ENCODE data around the gene CLSTN1.
"Not testable (repeated sequence)": the region's sequence is repeated elsewhere in the genome, so short reads cannot be mapped to it uniquely, and the experiment has no call there.

CLSTN1 gene

DNA sequence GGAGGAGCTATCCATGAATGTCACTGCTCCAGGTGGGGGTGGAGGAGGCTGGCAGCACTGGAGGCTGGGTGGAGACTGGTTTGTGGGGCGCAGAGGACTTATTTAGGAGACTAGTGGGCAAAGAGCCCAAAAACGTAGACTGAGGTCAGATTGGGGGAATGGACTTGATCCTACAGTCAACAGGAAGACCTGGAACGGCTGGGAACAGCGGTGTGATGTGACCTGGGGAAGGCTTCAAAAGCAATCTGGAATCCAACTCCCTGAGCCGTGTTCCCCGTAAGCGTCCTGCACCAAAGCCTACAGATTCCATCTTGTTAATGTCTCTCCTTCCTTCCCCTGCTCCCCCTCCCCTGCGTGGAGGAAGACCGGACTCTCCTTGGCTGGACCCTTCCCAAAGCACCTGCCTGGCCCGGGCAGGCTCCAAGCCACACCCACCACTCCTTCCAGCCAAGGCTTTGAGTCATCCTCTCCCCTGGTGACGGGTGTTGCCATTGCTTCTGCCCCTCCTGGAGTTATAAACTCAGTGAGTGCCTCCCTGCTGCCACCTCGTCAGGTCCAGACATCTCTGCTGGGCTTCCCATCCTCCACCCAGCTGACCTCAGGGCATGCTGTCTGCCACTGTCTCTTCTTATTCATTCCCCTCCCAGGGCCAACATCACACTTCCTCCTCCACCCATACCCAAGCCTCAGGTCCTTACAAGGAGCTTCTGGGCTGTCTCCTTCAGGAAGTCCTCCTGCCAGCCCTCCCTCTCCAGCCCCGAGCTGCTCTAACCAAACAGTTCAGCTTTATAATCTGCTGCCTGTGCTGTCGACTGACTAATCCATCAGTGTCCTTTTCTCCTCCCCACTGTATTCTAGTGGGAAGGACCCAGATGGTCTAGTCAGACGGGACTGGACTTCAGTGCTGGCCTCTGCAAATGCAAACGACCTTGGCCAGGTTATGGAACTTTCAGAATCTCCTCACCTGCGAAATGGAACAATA, 1.6 kb upstream of the CLSTN1 start:
- peak; percentile 45 for DNase-seq

GRCh38 chr1:9824702-9825089, 931 bp upstream of the CLSTN1 start:
- DNase-seq: no peak

DNA sequence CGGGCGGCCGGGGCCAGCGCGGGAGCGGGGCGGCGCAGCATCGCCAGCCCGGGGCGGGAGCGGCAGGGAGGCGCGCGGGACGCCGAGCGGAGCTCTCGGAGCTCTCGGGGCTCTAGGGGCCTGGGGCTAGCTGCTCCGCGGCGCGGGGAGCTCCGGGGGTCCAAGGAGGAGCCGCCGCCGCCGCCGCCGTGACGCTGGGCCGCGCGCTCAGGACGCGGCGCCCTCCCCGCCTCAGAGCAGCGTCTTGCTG, 147 bp downstream of the CLSTN1 start:
- DNase-seq: no peak

DNA sequence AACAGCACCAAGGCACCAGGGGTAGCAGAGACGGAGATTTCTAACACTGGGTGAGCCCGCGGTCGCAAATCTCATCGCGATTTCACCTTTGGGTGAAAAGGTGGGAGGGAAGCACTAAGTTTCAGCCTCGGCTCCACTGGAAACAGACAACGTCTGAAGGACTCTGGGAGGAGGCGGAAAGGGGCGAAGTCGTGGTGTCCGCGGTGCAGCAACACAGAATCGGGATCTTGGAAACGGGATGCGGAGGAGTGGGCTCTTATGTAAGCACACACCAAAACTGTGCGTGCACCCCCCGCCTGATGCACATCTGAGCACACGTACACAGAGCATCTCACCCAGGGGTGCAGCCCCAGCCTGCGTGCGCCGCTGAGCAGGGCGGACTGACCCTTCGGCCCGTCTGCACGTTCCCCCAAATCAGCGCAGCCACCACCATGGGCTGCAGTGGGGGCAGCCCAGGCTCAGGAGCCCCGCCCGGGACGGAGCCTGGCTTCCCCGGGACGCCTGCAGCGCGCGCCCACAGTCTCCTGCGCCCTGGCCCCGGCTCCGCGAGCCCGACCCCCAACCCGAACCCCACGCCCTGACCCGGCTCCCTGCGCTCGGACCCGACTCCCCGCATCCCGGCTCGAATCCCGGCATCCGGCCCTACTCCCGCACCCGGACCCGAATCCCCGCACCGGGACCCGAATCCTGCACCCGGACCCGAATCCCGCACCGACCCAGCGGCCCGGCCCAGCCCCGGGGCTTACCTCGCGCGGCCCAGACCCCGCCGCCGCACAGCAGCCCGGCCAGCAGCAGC, 670 bp downstream of the CLSTN1 start:
- DNase-seq: no peak

DNA sequence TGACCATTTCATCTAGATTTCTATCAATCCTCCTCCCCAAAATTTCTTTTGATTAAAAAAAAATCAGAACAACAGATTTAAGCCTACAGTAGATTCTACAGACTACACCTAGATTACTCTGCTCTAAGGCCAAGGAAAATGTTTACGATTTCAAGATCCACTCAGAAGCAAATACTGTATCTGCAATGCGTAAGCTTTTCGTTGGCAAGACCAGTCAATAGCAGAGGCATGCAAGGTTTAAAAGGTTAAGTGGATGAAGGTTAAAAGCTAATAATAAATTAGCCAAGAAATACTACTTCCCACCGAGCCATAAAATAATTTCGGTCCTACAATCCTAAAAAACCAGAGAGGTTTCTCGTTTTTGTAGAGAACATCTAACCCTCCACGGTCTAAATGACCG, 1.3 kb downstream of the CLSTN1 start:
- no peak for DNase-seq

- DNase-seq: no peak
Observed at GRCh38 chr1:9821710-9822109, 2.1 kb downstream of the CLSTN1 start.

GRCh38 chr1:9820521-9820920, 3.2 kb downstream of the CLSTN1 start:
- DNase-seq: no peak

DNA sequence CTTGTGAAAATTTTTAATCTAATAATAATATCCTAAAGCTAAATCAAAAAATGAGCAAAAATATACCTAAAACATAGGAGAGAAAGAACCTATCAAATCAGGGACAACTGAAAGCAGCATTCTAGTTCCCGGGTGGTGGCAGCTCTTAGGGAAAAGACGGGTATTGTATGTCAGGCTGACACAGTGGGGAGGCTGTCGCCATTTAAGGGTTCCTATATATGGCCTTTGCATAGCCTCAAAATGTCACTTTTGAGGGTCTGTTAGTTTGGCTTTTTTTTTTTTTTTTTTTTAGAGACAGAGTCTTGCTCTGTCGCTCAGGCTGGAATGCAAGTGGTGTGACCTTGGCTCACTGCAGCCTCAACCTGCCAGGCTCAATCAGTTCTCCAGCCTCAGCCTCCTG, 6.0 kb downstream of the CLSTN1 start:
- DNase-seq: no peak

- DNase-seq: no peak
Observed at GRCh38 chr1:9816199-9816598, 7.6 kb downstream of the CLSTN1 start.

DNA sequence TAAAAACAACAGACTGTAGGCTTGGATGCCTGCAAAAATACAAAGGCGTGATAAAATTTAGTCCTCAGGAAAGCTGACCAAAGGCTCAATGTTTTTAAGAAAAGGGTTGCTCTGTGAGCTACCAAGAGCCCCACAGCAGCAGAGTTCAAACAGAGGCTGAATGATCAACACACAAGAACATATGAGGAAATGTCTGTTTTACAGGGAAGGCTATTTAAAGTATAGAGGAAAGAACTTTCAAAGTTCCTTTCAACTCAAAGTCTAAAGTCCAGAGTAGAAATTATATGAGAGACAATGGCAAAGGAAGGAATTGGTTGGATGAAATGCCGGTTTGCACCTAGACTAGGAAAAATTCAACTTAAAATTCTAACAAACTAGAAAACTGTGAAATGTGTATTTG, 8.6 kb downstream of the CLSTN1 start:
- DNase-seq: no peak

- DNase-seq: no peak
Observed at GRCh38 chr1:9814619-9815018, 9.1 kb downstream of the CLSTN1 start.

GRCh38 chr1:9811239-9811966, 12.4 kb downstream of the CLSTN1 start:
- DNase-seq: no peak

- no peak for DNase-seq
Observed at GRCh38 chr1:9809100-9809510, 14.7 kb downstream of the CLSTN1 start.

DNA sequence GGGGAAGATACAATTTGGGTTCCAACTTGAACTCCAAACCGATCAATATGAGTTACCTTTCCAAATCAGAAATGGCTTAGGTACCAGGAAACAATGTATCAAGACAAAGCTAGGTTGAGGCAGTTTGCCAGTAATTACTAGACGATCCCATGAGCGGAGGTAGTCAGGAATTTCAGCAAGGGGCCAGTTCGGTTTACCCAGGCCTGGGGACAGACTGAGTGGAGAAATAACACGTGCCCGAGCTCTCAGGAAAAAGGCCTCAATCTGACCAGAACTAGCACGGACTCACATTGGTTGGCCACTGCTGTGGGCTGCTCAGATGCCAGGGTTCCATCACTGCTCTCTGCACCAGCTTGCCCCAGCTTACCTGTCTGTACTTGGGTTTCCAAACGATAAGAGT, 15.3 kb downstream of the CLSTN1 start:
- no peak for DNase-seq

DNA sequence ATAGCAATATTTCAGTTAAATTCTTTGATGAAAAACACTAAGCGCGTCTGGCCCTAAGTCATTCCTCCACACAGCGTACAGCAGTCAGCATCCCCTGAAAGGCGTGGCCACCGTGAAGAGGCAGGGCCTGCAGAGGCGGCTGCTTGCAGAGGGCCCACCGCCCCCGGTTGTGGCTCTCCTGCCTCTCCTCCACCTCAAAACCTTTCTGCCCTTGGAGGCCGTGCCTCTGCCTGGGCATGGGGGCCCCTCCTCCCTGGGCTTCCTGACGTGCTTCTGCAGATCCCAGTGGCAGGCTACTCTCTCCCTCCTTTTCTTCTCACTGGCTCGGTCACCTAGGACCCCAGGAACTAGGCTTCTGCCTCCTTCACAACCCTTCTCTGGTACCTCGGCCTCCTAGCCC, 16.2 kb downstream of the CLSTN1 start:
- DNase-seq: no peak

- not testable (repeated sequence) for DNase-seq
Observed at GRCh38 chr1:9805972-9806371, 17.8 kb downstream of the CLSTN1 start.

GRCh38 chr1:9805006-9805508, 18.7 kb downstream of the CLSTN1 start:
- no peak for DNase-seq

DNA sequence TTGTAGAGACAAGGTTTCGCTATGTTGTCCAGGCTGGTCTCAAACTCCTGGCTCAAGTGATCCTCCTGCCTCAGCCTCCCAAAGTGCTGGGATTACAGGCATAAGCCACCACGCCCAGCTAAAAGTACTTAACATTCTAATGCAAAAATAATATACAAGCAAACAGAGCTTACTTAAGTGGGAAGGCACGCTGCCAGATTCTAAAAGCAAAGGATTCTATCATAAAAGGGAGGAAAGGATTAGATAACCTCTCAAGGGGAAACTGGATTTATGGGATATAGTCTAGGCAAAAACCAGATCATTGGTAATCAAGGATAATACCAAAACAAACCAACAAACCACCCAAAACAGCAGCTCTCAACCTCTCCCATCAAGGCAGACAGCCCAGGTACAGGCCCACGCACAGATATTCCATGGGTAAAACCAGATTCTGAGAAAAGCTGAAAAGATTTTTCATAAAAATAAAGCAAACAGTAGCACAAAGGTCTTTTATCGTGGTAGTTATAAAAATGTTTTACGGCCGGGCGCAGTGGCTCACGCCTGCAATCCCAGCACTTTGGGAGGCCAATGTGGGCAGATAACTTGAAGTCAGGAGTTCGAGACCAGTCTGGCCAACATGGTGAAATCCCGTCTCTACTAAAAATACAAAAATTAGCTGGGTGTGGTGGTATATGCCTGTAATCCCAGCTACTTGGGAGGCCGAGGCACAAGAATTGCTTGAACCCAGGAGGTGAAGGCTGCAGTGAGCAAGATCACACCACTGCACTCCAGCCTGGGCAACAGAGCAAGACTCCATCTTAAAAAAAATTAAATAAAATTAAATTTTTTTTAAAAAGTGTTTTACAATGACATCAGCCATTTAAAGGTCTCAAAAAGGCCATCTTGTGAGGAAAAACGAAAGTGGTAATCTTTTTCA, 20.5 kb downstream of the CLSTN1 start:
- not testable (repeated sequence) for DNase-seq

- no peak for DNase-seq
Observed at GRCh38 chr1:9801909-9802308, 21.9 kb downstream of the CLSTN1 start.

- DNase-seq: no peak
Observed at GRCh38 chr1:9798236-9799130, 25.3 kb downstream of the CLSTN1 start.

- DNase-seq: no peak
Observed at GRCh38 chr1:9797049-9797448, 26.7 kb downstream of the CLSTN1 start.
